OCI-LY7 (cell line): ENCODE measurements around the gene FHIT. TPM values are rescaled to one million over a fixed set of nuclear protein-coding genes. Genes with fewer than 3 reads are reported as not detected.

Experiments used
- BruUV-seq: library from RNA; stranded (reverse); fragments of 400-500 nt; replicated peaks from 2 replicates; lab custom pipeline; 2021; lab: Mats Ljungman, UMichigan
- CTCF ChIA-PET: fragments of 300-600 bp; sonication (Branson Sonifier 250); formaldehyde crosslinking; loops from one replicate; lab custom pipeline; 2022; ENCODE audit warnings: antibody characterized with exemption; ENCODE audit not compliant: unreplicated experiment; lab: Charles Lee
- POLR2A ChIA-PET: fragments of 300-600 bp; sonication (Branson Sonifier 250); formaldehyde crosslinking; loops from one replicate; lab custom pipeline; 2022; ENCODE audit warnings: antibody characterized with exemption; lab: Charles Lee
- DNase-seq: peaks from one replicate; pipeline ENCODE4 v3.0.0-alpha.2; 2015; ENCODE audit warnings: low spot score
- H2AFZ ChIP-seq: fragments of 200-600 bp; sonication (generic), shearing (Covaris generic); 2 replicates; pipeline ENCODE4 v1.6.1; 2014; ENCODE audit warnings: mild to moderate bottlenecking, antibody characterized with exemption, low read length, moderate library complexity
- H3K27ac ChIP-seq: fragments of 200-600 bp; sonication (generic); 2 replicates; pipeline ENCODE4 v1.5.1; 2014; ENCODE audit warnings: mixed run types, low read depth, mild to moderate bottlenecking, moderate library complexity, low read length, inconsistent platforms; ENCODE audit not compliant: poor library complexity, severe bottlenecking
- H3K36me3 ChIP-seq: fragments of 200-600 bp; sonication (generic); 2 replicates; pipeline ENCODE4 v1.6.1; 2014; ENCODE audit warnings: mild to moderate bottlenecking, antibody characterized with exemption, low read length, moderate library complexity, mixed read lengths; ENCODE audit not compliant: insufficient read depth
- H3K4me1 ChIP-seq: fragments of 200-600 bp; sonication (generic); 2 replicates; pipeline ENCODE4 v1.5.1; 2014; ENCODE audit warnings: mild to moderate bottlenecking, low read length; ENCODE audit not compliant: insufficient read depth, poor library complexity, severe bottlenecking
- H3K4me2 ChIP-seq: fragments of 200-600 bp; sonication (generic); 2 replicates; pipeline ENCODE4 v1.6.1; 2014; ENCODE audit warnings: mild to moderate bottlenecking, low read length
- H3K4me3 ChIP-seq: fragments of 200-600 bp; sonication (generic); 2 replicates; pipeline ENCODE4 v1.5.1; 2014; ENCODE audit warnings: mild to moderate bottlenecking, low read depth, low read length; ENCODE audit not compliant: poor library complexity, severe bottlenecking
- H3K79me2 ChIP-seq: fragments of 200-600 bp; sonication (generic); 2 replicates; pipeline ENCODE4 v1.6.1; 2016; ENCODE audit warnings: low read depth, mild to moderate bottlenecking, low read length, moderate library complexity, mixed read lengths; ENCODE audit not compliant: insufficient read depth
- H3K9me2 ChIP-seq: fragments of 200-600 bp; sonication (generic); 2 replicates; pipeline ENCODE4 v1.6.1; 2016; ENCODE audit warnings: mild to moderate bottlenecking, low read length, mixed read lengths; ENCODE audit not compliant: insufficient read depth
- H3K9me3 ChIP-seq: fragments of 200-600 bp; sonication (generic); 2 replicates; pipeline ENCODE4 v1.6.1; 2014; ENCODE audit warnings: mild to moderate bottlenecking, mixed run types, low read length, mixed read lengths
- H4K20me1 ChIP-seq: fragments of 200-600 bp; sonication (generic); 2 replicates; pipeline ENCODE4 v1.6.1; 2014; ENCODE audit warnings: mild to moderate bottlenecking, antibody characterized with exemption, low read length, moderate library complexity, mixed read lengths; ENCODE audit not compliant: insufficient read depth
- EZH2phosphoT487 ChIP-seq: fragments of 200-600 bp; sonication (generic); IDR thresholded peaks from 2 replicates; pipeline ENCODE4 v1.6.1; 2018; ENCODE audit warnings: low read depth, borderline replicate concordance, mild to moderate bottlenecking, mixed run types, antibody characterized with exemption, low read length, moderate library complexity, mixed read lengths
- intact Hi-C: fragments of 100-400 bp; cut with micrococcal nuclease; formaldehyde crosslinking; loops from one replicate; pipeline ENCODE4 v1.10.0; 2022; ENCODE audit not compliant: unreplicated experiment
- total RNA-seq, 2 experiments: library from RNA; depleted of rRNA in 1 of 2; stranded (reverse); fragments of >200 nt in 1 of 2; shearing (Covaris generic) in 1 of 2; gene quantifications; 2 replicates each; pipeline ENCODE4 v1.2.3, GENCODE V29; 2014 to 2022
- TF ChIP-seq, protein P1 (sequence below): fragments of 200-600 bp; sonication (generic); conservative IDR thresholded peaks from 2 replicates; pipeline ENCODE4 v1.5.1; 2014; ENCODE audit warnings: mild to moderate bottlenecking, antibody characterized with exemption, low read length, moderate library complexity, mixed read lengths

The FHIT gene
- total RNA-seq, 2 experiments from 2014 or later: 5.0 to 10.9 TPM

DNA sequence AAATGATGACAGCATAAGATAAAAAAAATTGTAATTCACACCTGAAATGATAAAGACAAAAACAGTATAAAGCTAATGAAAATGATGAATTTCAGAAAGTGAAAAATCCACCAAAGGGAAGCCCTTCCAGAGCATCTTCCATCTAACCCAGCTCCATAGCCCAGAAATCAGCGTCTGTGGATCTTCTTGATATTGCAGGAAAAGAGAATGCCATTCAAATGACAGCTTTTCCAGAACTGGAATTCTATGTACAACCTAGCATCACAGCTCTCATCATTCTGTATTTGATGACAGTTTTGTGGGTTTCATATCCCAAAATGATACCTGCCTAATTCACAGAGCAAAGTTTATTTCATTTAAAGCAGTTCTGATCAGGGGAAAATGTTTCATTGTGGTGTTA, 267.3 kb downstream of the FHIT start:
- ChIA-PET CTCF (no interaction called here), POLR2A (no interaction called here)
- no peaks in the 10 kb centered on the region for H3K9me3 ChIP-seq
- H3K4me3 ChIP-seq: no peak overlapping the region
- no peaks in the 10 kb centered on the region for H3K79me2 ChIP-seq
- H3K4me1 ChIP-seq: no peaks in the 10 kb centered on the region
- no peak overlapping the region for H3K4me2 ChIP-seq
- no peak overlapping the region for H3K27ac ChIP-seq
- H4K20me1 ChIP-seq: no peaks in the 10 kb centered on the region
- no peaks in the 10 kb centered on the region for H3K36me3 ChIP-seq
- BruUV-seq: no TSS peak
- intact Hi-C loops: no loop called here
- H2AFZ ChIP-seq: no peak overlapping the region
- no peaks in the 10 kb centered on the region for H3K9me2 ChIP-seq
- no peak for DNase-seq
- TF ChIP-seq EZH2phosphoT487: no peak
- TF ChIP-seq, protein P1, sequence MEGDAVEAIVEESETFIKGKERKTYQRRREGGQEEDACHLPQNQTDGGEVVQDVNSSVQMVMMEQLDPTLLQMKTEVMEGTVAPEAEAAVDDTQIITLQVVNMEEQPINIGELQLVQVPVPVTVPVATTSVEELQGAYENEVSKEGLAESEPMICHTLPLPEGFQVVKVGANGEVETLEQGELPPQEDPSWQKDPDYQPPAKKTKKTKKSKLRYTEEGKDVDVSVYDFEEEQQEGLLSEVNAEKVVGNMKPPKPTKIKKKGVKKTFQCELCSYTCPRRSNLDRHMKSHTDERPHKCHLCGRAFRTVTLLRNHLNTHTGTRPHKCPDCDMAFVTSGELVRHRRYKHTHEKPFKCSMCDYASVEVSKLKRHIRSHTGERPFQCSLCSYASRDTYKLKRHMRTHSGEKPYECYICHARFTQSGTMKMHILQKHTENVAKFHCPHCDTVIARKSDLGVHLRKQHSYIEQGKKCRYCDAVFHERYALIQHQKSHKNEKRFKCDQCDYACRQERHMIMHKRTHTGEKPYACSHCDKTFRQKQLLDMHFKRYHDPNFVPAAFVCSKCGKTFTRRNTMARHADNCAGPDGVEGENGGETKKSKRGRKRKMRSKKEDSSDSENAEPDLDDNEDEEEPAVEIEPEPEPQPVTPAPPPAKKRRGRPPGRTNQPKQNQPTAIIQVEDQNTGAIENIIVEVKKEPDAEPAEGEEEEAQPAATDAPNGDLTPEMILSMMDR: no peak

DNA sequence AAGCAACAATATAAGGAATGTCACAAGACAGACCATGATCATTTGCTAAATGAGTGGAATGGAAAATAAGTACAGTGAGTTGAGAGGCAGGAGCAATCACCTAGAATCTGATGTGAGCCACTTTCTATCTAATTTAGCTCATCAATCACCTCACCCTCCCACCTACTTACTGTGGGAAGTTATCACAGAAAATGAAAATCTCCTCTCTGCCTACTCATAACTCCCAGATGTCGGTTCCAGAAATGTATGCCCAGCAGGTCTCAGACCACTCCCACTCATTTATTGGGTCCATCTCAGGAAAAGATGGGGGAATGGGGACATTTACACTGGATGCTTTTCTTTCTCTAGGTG, 270.9 kb downstream of the FHIT start:
- ChIA-PET CTCF (no interaction called here), POLR2A (interaction anchor here (1.6 kb wide), 1 partner anchor 44 kb away, joined by 3 read pairs; no protein-coding TSS in a partner anchor)
- Histone ChIP-seq H2AFZ (no peak overlapping the region), H3K79me2 (no peaks in the 10 kb centered on the region), H4K20me1 (no peaks in the 10 kb centered on the region), H3K9me2 (no peaks in the 10 kb centered on the region), H3K36me3 (no peaks in the 10 kb centered on the region), H3K27ac (no peak overlapping the region), H3K4me3 (no peak overlapping the region), H3K4me2 (no peak overlapping the region), H3K4me1 (no peaks in the 10 kb centered on the region), H3K9me3 (no peaks in the 10 kb centered on the region)
- DNase-seq: no peak
- intact Hi-C loops: no loop called here
- BruUV-seq: no TSS peak
- TF ChIP-seq EZH2phosphoT487: no peak
- TF ChIP-seq, protein P1: no peak

DNA sequence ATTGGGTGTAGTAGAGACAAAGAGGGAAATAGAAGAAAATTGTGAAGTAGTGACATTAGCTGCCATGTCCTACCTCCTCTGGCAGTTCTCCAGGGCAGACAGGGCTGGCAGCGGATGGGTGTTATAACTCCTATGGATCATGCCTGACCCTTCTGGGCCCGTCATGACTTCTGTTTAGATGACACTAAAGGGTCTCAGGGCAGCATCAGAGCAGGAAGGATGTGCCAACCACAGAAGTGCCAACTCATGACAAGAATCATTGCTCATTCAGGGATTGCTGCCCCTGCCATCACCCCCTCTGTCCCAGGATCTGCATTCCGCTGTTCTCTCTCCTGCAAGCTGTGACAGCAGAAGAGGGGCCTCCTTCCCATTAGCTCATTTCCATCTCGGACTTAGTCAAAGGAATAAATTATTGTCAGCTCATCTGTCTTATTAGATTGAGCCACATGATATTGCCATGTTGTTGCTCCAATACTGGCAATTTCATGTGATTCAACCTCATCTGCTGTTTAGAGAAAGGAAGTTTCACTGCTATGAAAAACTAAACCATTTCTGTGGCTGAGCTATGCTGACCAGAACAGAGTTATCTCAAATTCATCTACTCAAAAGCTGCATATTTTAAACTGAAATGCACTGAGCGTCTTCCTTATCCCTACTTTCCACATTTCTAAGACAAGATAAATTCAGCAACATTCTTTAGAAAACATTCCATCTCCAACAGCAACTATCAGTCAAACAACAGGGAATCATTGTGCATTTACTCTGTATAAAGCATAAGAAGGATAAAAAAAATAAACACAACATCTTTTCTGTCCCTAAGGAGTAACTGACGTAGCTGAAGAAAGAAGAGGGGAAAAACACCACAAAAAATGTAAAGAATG, 271.6 kb downstream of the FHIT start:
- no peaks in the 10 kb centered on the region for H3K4me1 ChIP-seq
- H3K27ac ChIP-seq: no peak overlapping the region
- ChIA-PET CTCF (no interaction called here), POLR2A (interaction anchor here (1.6 kb wide), 1 partner anchor 45 kb away, joined by 3 read pairs; no protein-coding TSS in a partner anchor)
- no peak overlapping the region for H3K4me3 ChIP-seq
- H3K36me3 ChIP-seq: no peaks in the 10 kb centered on the region
- TF ChIP-seq, protein P1: no peak
- BruUV-seq: no TSS peak
- H3K79me2 ChIP-seq: no peaks in the 10 kb centered on the region
- intact Hi-C loops: no loop called here
- no peaks in the 10 kb centered on the region for H3K9me3 ChIP-seq
- H3K9me2 ChIP-seq: no peaks in the 10 kb centered on the region
- no peak for DNase-seq
- no peak overlapping the region for H3K4me2 ChIP-seq
- no peaks in the 10 kb centered on the region for H4K20me1 ChIP-seq
- H2AFZ ChIP-seq: no peak overlapping the region
